ENCODE data around the gene APC.

DNA sequence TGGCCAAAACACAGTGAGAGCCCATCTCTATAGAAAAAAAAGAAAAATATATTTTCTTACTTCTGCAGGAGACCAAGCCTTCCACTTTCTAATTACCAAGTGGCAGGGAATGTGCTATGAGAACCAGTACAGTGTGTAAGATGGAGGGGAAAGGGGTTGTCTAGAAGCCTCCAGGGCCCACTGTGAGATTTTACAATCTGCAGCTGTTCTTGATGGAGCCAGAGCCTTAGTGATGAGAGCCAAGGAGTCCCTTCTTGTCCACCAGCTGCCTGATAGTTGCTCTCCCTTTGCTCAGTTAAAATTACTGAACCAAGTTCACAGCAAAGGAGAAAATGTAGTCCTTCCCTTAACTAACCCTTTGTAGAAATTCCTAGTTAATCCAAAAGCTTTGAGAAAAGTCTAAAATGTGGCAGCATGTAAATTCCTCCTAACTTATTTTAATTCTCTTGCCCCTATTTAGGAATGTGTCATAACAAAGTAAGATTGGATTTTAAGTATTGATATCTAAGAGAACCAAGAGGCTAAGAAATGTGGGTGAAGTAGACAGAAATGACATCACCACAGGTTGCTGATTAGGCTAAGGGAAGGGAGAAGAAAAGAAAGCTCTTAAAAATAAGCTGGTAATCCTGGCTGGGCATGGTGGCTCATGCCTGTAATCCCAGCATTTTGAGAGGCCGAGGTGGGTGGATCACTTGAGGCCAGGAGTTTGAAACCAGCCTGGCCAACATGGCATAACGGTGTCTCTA, 142.7 kb downstream of the APC start:
- TF ChIP-seq POLR2A (IDR thresholded peaks at IDR 0.05), result no peak
- TF ChIP-seq, protein P1, sequence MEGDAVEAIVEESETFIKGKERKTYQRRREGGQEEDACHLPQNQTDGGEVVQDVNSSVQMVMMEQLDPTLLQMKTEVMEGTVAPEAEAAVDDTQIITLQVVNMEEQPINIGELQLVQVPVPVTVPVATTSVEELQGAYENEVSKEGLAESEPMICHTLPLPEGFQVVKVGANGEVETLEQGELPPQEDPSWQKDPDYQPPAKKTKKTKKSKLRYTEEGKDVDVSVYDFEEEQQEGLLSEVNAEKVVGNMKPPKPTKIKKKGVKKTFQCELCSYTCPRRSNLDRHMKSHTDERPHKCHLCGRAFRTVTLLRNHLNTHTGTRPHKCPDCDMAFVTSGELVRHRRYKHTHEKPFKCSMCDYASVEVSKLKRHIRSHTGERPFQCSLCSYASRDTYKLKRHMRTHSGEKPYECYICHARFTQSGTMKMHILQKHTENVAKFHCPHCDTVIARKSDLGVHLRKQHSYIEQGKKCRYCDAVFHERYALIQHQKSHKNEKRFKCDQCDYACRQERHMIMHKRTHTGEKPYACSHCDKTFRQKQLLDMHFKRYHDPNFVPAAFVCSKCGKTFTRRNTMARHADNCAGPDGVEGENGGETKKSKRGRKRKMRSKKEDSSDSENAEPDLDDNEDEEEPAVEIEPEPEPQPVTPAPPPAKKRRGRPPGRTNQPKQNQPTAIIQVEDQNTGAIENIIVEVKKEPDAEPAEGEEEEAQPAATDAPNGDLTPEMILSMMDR (IDR thresholded peaks at IDR 0.05), result no peak
